K562 (cell line): ENCODE results near the gene NUFIP1. TPM values are rescaled to one million over a fixed set of nuclear protein-coding genes. Genes with fewer than 3 reads are reported as not detected.

Experiments used
- ATAC-seq: fragments of 200-7000 bp; cut with Tn5 transposase; 3 replicates; pipeline ENCODE4 v1.9.1; 2020; ENCODE audit warnings: moderate library complexity
- BruUV-seq: library from RNA; stranded (reverse); fragments of 400-500 nt; replicated peaks from 2 replicates; lab custom pipeline; 2021; lab: Mats Ljungman, UMichigan
- CTCF ChIA-PET: fragments of 300-600 bp; formaldehyde crosslinking; extraction: SDS; loops from one replicate; lab custom pipeline; 2021; ENCODE audit warnings: low intra/inter-chr PET ratio; lab: Yijun Ruan, JAX
- POLR2A ChIA-PET: fragments of 300-600, 350-650 bp; sonication (Branson Sonifier 250); formaldehyde crosslinking; extraction: SDS; loops from one replicate; lab custom pipeline; 2021; ENCODE audit warnings: antibody characterized with exemption, inconsistent platforms; lab: Yijun Ruan, JAX
- DNase-seq, 4 experiments: peaks; one replicate each; pipeline versions ENCODE4 v3.0.0 to v3.0.0-alpha.2; 2011 to 2018; ENCODE audit warnings: low spot score in 3 of 4, mixed read lengths in 3 of 4; ENCODE audit errors: extremely low read depth in 1 of 4
- FAIRE-seq: peaks from 2 replicates; lab custom pipeline; 2011; peaks lifted over from hg19 to GRCh38; lab: Jason Lieb, UNC
- H2AFZ ChIP-seq: 2 replicates; pipeline ENCODE4 v1.6.0; 2011; ENCODE audit warnings: low read depth, low read length, control low read depth, inconsistent platforms
- H3K27ac ChIP-seq: fragments of 200-600 bp; 3 replicates; pipeline ENCODE4 v1.8.0; 2011; ENCODE audit warnings: low read depth, mild to moderate bottlenecking, control low read depth, inconsistent platforms, low read length, moderate library complexity, mixed read lengths; ENCODE audit errors: extremely low read depth
- H3K27me3 ChIP-seq, 2 experiments: fragments of 300-600 bp in 1 of 2; 2 replicates in 1 of 2; 3 replicates in 1 of 2; pipeline versions ENCODE4 v1.6.0 to v1.8.0; 2011; ENCODE audit warnings: inconsistent platforms in 2 of 2, low read length in 2 of 2, mild to moderate bottlenecking in 1 of 2, mixed read lengths in 1 of 2, moderate library complexity in 1 of 2; ENCODE audit not compliant: control insufficient read depth in 2 of 2, insufficient read depth in 2 of 2
- H3K36me3 ChIP-seq: fragments of 300-600 bp; 3 replicates; pipeline ENCODE4 v1.8.0; 2011; ENCODE audit warnings: mild to moderate bottlenecking, low read length, inconsistent platforms; ENCODE audit not compliant: control insufficient read depth, insufficient read depth
- H3K4me1 ChIP-seq, 2 experiments: fragments of 200-600 bp in 1 of 2; replicated peaks in 1 of 2; 2 replicates in 1 of 2; 3 replicates in 1 of 2; pipeline versions ENCODE4 v1.5.1 to v1.8.0; 2011; ENCODE audit warnings: inconsistent platforms in 2 of 2, low read length in 2 of 2, mild to moderate bottlenecking in 1 of 2, mixed read lengths in 1 of 2, moderate library complexity in 1 of 2; ENCODE audit not compliant: control insufficient read depth in 2 of 2, insufficient read depth in 2 of 2
- H3K4me2 ChIP-seq: 2 replicates; pipeline ENCODE4 v1.6.1; 2011; ENCODE audit warnings: low read length, control low read depth, inconsistent platforms, mixed read lengths; ENCODE audit not compliant: insufficient read depth
- H3K4me3 ChIP-seq: fragments of 200-600 bp; sonication (generic), shearing (Covaris generic); 2 replicates; pipeline ENCODE4 v1.5.1; 2016; ENCODE audit warnings: control low read depth, inconsistent platforms
- H3K79me2 ChIP-seq: fragments of 200-600 bp; 3 replicates; pipeline ENCODE4 v1.8.0; 2011; ENCODE audit warnings: low read length, inconsistent platforms; ENCODE audit not compliant: control insufficient read depth, insufficient read depth
- H3K9ac ChIP-seq, 2 experiments: 2 replicates each; pipeline versions ENCODE4 v1.6.0 to v1.6.1; 2011; ENCODE audit warnings: low read depth in 2 of 2, low read length in 2 of 2, control low read depth in 1 of 2, inconsistent platforms in 1 of 2, mild to moderate bottlenecking in 1 of 2, mixed read lengths in 1 of 2; ENCODE audit not compliant: insufficient read depth in 1 of 2
- H3K9me1 ChIP-seq: one replicate; pipeline ENCODE4 v1.6.0; 2011; ENCODE audit warnings: inconsistent platforms, mild to moderate bottlenecking, low read length, moderate library complexity; ENCODE audit not compliant: control insufficient read depth, insufficient read depth
- H3K9me3 ChIP-seq: replicated peaks from 2 replicates; pipeline ENCODE4 v1.5.1; 2011; ENCODE audit warnings: low read depth, low read length, inconsistent platforms; ENCODE audit not compliant: control insufficient read depth, insufficient read depth
- H4K20me1 ChIP-seq: replicated peaks from 2 replicates; pipeline ENCODE4 v1.6.1; 2011; ENCODE audit warnings: low read length, inconsistent platforms, mixed read lengths; ENCODE audit not compliant: control insufficient read depth, insufficient read depth
- CBX3 ChIP-seq, 2 experiments: IDR thresholded peaks; 1 replicate in 1 of 2; 2 replicates in 1 of 2; pipeline ENCODE4 v1.6.1; 2012; ENCODE audit warnings: inconsistent platforms in 2 of 2, low read length in 2 of 2, borderline replicate concordance in 1 of 2, control low read depth in 1 of 2
- CHCHD3 ChIP-seq: fragments of 250-450 bp; sonication (Bioruptor Pico); IDR thresholded peaks from 2 replicates; pipeline ENCODE4 v2.1.2; 2022; ENCODE audit warnings: mild to moderate bottlenecking
- ERF ChIP-seq: fragments of 450-650 bp; formaldehyde crosslinking; IDR thresholded peaks from 2 replicates; pipeline ENCODE4 v1.4.0; 2020; ENCODE audit warnings: mild to moderate bottlenecking, mixed read lengths
- GATAD2B ChIP-seq: fragments of 450-650 bp; IDR thresholded peaks from 2 replicates; pipeline ENCODE4 v1.6.1; 2017; ENCODE audit warnings: mild to moderate bottlenecking, borderline replicate concordance
- KDM5B ChIP-seq: fragments of 200-600 bp; sonication (generic); IDR thresholded peaks from 2 replicates; pipeline ENCODE4 v1.6.1; 2012; ENCODE audit warnings: low read depth, mild to moderate bottlenecking, moderate library complexity, low read length, control low read depth, inconsistent platforms; ENCODE audit not compliant: insufficient replicate concordance
- NR2F6 ChIP-seq: fragments of 450-650 bp; formaldehyde crosslinking; IDR thresholded peaks from 2 replicates; pipeline ENCODE4 v1.4.0; 2020; ENCODE audit warnings: mild to moderate bottlenecking
- PTTG1 ChIP-seq: fragments of 450-650 bp; IDR thresholded peaks from 2 replicates; pipeline ENCODE4 v1.6.1; 2016; ENCODE audit warnings: low read depth, mild to moderate bottlenecking, missing genetic modification characterization, missing compliant biosample characterization
- RNF2 ChIP-seq: sonication (generic); IDR thresholded peaks from 2 replicates; pipeline ENCODE4 v1.6.1; 2016
- STAG1 ChIP-seq: sonication (generic); formaldehyde crosslinking; IDR thresholded peaks from 2 replicates; pipeline ENCODE4 v1.5.0; 2020; ENCODE audit warnings: missing genetic modification reagents, borderline replicate concordance
- THAP12 ChIP-seq: fragments of 250-450 bp; sonication (Bioruptor Pico); IDR thresholded peaks from 2 replicates; pipeline ENCODE4 v1.9.0; 2021; ENCODE audit warnings: mild to moderate bottlenecking, inconsistent platforms
- WHSC1 ChIP-seq: IDR thresholded peaks from one replicate; pipeline ENCODE4 v1.6.1; 2012; ENCODE audit warnings: low read length, control low read depth, inconsistent platforms
- ZBTB17 ChIP-seq: fragments of 450-650 bp; formaldehyde crosslinking; IDR thresholded peaks from 2 replicates; pipeline ENCODE4 v1.4.0; 2020; ENCODE audit warnings: mild to moderate bottlenecking
- ZNF511 ChIP-seq: sonication (generic); formaldehyde crosslinking; IDR thresholded peaks from 2 replicates; pipeline ENCODE4 v1.8.0; 2022; ENCODE audit warnings: mild to moderate bottlenecking, missing genetic modification reagents
- ZNF583 ChIP-seq: fragments of 250-450 bp; sonication (Bioruptor Pico); IDR thresholded peaks from 2 replicates; pipeline ENCODE4 v1.4.0; 2020
- ZSCAN29 ChIP-seq: fragments of 450-650 bp; IDR thresholded peaks from 2 replicates; pipeline ENCODE4 v1.6.1; 2017
- WGBS: fragments of 100-300 bp; shearing (Covaris generic); methylation state at CpG from one replicate; pipeline ENCODE4 v1.1.6; 2016; ENCODE audit warnings: low coverage, mixed read lengths; ENCODE audit not compliant: insufficient coverage; ENCODE audit errors: missing lambda C conversion rate; 5-methylcytosine and 5-hydroxymethylcytosine counted together
- in situ Hi-C: fragments of 300-500 bp; cut with MboI; formaldehyde crosslinking; loops from 4 replicates; pipeline ENCODE4 v1.15.0; 2018; ENCODE audit warnings: inconsistent platforms, mixed read lengths
- intact Hi-C: fragments of 100-400 bp; cut with micrococcal nuclease; formaldehyde crosslinking; loops from 2 replicates; pipeline ENCODE4 v1.14.2; 2022
- polyA plus RNA-seq, 8 experiments: library from polyadenylated mRNA; depleted of rRNA in 4 of 8; stranded (reverse) in 5 of 8; unstranded in 3 of 8; fragments of >200 nt; fragmentation: Nextera tagmentation in 2 of 8; fragmentation: Illumina TruSeq in 1 of 8; extraction: Ambion mirVana in 2 of 8; extraction: Trizol in 1 of 8; gene quantifications; 2 replicates each; pipeline versions ENCODE4 v1.2.1 to v1.2.3, GENCODE V29; 2011 to 2014; ENCODE audit warnings: inconsistent platforms in 1 of 8, missing spikeins in 1 of 8
- total RNA-seq, 7 experiments: library from RNA; depleted of rRNA in 6 of 7; stranded (reverse); fragments of >200 nt in 6 of 7; fragmentation: Illumina TruSeq in 2 of 7; extraction: Trizol in 2 of 7; gene quantifications; 2 replicates each; pipeline versions ENCODE4 v1.2.1 to v1.2.3, GENCODE V29; 2011 to 2021; ENCODE audit warnings: low replicate concordance in 1 of 7

NUFIP1 gene
- total and polyA plus RNA-seq, 9 of the 15 experiments (the other 6 are each of a cell fraction or from before 2014, with no cell fraction given), result 2.6 to 9.7 (median 4.1) TPM

GRCh38 chr13:45021250-45021649 lies 32.0 kb upstream of the NUFIP1 start:
- ChIA-PET POLR2A (no interaction called here), CTCF (no interaction called here)
- H3K79me2 ChIP-seq, result no peaks in the 10 kb centered on the region
- no peaks in the 10 kb centered on the region for H4K20me1 ChIP-seq
- no peak overlapping the region for H3K9ac ChIP-seq
- H2AFZ ChIP-seq, result no peak overlapping the region
- FAIRE-seq (no peak), DNase-seq (no peak), ATAC-seq (no peak)
- 79% methylated on average over 3 of the region's 3 CpGs for WGBS
- H3K4me1 ChIP-seq, result no peaks in the 10 kb centered on the region
- intact Hi-C loops (no loop called here), in situ Hi-C loops (no loop called here)
- H3K4me2 ChIP-seq, result no peak overlapping the region
- H3K36me3 ChIP-seq, result peaks cover 28% of the 10 kb centered on the region; the same call in 2 of the 3 replicates
- no TSS peak for BruUV-seq
- no peak overlapping the region for H3K27ac ChIP-seq
- H3K9me3 ChIP-seq, result no peaks in the 10 kb centered on the region
- no peaks in the 10 kb centered on the region for H3K27me3 ChIP-seq
- H3K4me3 ChIP-seq, result no peak overlapping the region
- H3K9me1 ChIP-seq, result no peaks in the 10 kb centered on the region
- TF ChIP-seq GATAD2B (no peak), NR2F6 (no peak), CBX3 (IDR thresholded peaks at IDR 0.05; ENCODE audit: borderline replicate concordance in 1 of 2, low read length in 2 of 2) (no peak), STAG1 (no peak), WHSC1 (no peak), THAP12 (no peak), ZSCAN29 (no peak), RNF2 (no peak), ERF (CRISPR knock-in tag) (no peak), ZNF511 (CRISPR knock-in tag) (no peak), KDM5B (no peak), PTTG1 (tag) (no peak), ZBTB17 (CRISPR knock-in tag) (no peak), CHCHD3 (CRISPR knock-in tag) (no peak), ZNF583 (CRISPR knock-in tag) (no peak)
